HFF-Myc (cell line): ENCODE data around the gene DHRS13.

ENCODE experiments used
- DNase-seq: peaks from one replicate; pipeline ENCODE4 v3.0.0-alpha.2; 2011; ENCODE audit warnings: low read depth; ENCODE audit errors: extremely low read depth
- H3K4me3 ChIP-seq: replicated peaks from 2 replicates; pipeline ENCODE4 v1.5.1; 2011; ENCODE audit warnings: low read depth, mild to moderate bottlenecking, control low read depth, low read length
- TF ChIP-seq, protein P1 (sequence below): IDR thresholded peaks from 2 replicates; pipeline ENCODE4 v1.5.1; 2012; ENCODE audit warnings: mild to moderate bottlenecking, low read depth, low read length, control low read depth; ENCODE audit errors: missing control alignments

DHRS13 gene

DNA sequence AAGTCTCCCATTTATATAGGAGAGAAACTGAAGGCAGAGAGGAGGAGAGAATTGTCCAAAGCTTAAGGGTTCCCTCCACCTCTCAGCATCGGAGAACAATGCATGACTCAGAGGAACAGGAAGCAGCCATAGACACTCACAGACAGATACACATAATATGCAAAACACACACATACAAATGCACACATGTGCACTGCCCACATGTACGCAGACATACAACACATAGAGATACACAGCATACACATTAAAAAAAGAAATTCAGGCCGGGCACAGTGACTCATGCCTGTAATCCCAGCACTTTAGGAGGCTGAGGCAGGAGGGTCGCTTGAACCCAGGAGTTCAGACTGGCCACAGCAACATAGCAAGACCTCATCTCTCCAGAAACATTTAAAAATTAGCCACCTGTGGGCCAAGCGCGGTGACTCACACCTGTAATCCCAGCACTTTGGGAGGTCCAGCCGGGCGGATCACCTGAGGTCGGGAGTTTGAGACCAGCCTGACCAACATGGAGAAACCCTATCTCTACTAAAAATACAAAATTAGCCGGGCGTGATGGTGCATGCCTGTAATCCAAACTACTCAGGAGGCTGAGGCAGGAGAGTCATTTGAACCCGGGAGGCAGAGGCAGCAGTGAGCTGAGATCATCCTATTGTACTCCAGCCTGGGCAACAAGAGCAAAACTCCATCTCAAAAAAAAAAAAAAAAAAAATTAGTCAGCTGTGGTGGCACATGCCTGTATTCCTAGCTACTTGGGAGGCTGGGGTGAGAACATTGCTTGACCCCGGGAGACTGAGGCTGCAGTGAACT is 36.7 kb downstream of the DHRS13 start:
- H3K4me3 ChIP-seq = no peak overlapping the region
- no peak for DNase-seq
- TF ChIP-seq, protein P1, sequence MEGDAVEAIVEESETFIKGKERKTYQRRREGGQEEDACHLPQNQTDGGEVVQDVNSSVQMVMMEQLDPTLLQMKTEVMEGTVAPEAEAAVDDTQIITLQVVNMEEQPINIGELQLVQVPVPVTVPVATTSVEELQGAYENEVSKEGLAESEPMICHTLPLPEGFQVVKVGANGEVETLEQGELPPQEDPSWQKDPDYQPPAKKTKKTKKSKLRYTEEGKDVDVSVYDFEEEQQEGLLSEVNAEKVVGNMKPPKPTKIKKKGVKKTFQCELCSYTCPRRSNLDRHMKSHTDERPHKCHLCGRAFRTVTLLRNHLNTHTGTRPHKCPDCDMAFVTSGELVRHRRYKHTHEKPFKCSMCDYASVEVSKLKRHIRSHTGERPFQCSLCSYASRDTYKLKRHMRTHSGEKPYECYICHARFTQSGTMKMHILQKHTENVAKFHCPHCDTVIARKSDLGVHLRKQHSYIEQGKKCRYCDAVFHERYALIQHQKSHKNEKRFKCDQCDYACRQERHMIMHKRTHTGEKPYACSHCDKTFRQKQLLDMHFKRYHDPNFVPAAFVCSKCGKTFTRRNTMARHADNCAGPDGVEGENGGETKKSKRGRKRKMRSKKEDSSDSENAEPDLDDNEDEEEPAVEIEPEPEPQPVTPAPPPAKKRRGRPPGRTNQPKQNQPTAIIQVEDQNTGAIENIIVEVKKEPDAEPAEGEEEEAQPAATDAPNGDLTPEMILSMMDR = no peak

DNA sequence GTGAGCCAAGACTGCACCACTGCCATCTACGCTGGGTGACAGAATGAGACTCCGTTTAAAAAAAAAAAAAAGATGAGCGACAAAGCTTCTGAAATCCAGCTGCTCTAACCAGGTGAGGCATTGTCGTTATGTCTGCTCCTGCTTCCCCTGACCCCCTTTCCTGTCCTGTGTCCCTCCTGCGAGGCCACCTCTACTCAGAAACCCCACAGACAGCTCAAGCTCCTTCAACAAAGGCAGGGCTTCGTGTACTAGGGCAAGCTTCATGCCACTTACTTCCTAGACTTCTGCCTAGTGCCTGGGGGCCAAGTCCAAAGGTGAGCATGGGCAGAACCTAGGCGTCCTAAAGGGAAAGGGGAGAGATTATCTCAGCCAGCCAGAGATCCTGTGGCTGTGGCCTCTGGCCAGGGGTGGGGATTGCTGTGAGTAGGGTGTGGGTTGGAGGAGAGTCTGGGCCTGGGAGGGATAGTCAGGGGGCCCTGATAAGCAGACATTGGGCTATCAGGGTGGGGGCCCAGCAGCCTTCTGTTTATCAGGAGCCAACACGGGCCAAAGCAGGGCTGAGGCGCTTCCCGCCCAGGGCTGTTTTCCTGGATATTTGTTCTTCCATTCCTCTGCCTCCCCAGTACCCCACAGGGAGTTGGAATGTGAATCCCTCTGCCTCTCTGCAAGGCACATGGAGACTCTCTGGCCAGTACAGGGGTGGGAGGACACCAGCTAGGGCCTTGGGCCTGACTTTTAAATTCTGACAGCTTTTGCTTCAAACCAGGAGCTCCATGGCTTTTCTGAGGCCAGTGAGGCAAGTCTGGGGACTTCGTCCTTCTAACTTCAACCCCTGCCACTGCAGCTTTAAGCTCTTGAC is 37.7 kb downstream of the DHRS13 start:
- TF ChIP-seq, protein P1 = no peak
- DNase-seq = no peak
- H3K4me3 ChIP-seq = no peak overlapping the region

DNA sequence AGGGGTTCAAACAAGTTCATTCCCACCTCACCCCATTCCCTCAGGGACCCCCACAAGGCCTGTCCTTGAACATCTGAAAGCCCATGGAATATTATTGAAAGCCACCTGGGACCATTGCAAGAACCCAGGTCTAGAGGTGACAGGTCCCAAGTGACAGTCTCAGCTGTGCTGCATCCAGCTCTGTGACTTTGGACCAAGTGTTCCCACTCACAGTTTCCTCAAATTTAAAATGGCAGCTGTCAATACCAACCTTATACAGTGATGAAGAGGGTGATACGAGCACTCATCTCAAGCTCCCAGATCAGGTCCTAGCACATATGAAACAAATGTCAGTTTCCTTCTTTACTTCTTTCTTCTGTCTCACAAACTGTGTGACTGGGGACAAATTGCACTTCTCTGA is 38.9 kb downstream of the DHRS13 start:
- DNase-seq = no peak
- H3K4me3 ChIP-seq = no peak overlapping the region
- TF ChIP-seq, protein P1 = no peak

DNA sequence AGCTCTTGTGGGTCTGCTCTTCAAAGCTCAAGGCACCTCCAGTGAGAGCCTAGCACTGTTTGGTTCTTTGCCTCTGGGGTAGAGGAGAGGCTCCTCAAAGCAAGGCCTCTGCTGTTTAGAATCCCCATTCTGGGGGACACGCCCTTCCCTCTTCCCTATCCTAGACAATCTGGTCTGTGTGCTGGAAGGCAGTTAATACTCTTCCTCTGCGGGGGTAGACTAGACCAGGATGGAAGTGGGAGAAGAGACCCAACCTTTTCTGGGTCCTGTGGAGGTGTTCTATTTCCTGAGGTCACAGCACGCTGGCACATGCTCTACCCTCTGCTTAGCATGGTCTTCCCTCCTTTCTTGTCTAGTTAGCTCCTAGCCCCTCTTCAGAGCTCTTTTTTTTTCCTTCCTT is 40.3 kb downstream of the DHRS13 start:
- TF ChIP-seq, protein P1 = no peak
- DNase-seq = no peak
- no peak overlapping the region for H3K4me3 ChIP-seq

DNA sequence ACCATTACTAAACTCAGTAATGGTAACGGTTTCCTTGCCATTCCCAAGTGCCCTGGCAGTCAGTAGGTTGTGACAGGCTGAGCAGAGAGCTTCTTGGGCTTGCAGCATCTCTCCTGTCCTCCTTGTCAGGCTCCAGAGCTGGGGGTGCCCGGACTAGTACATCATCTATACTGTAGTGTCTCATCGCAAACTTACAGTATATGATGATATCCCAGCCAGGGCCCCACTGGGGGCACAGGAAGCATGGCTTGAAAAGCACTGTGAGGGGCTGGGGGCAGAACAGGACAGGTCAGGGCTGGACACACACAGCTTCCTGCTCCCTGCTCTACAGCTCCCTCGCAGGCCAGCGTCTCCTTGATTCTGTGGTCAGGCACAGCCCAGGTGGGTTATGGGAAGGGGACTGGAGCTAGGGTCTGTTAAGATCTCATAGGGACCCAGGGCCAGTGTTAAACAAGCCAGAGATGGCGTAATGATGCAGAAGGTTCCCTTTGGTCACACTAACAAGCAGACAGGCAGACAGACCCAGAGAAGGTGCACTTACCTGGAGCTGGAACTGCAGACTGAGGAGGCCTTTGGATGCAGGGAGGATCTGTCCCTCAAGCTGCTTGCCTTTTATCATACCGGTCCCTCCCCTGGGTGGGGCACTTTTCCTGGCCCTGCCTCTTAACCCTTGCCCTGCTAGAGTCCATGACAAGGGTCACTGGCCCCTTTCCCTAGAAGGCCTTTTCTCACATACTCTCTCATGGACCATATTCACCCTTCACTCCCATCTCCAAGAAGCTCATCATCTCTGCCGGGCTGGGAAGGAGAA is 41.3 kb downstream of the DHRS13 start:
- no peak for DNase-seq
- TF ChIP-seq, protein P1 = no peak
- H3K4me3 ChIP-seq = no peak overlapping the region

DNA sequence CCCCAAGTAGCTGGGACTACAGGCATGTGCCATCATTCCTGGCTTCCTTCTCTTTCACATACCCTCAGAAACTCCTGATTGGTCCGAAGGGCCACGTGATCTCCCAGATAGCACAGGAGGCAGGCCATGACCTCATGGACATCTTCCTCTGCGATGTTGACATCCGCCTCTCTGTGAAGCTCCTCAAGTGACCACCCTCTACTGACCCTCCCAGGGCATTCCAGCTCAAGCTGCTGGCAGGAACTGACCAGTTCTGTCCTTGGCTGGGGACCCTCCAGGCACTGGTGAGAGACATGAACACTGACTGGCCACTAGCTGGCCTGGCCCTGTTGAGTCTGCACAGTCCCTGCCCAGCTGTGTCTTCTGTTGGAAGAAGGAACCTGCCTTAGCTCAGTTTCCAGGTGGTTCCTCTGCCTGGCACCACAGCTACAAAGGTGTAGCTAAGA is 42.5 kb downstream of the DHRS13 start:
- DNase-seq = no peak
- TF ChIP-seq, protein P1 = no peak
- H3K4me3 ChIP-seq = no peak overlapping the region
